ENCODE data around the gene CYTH1.

CYTH1 gene

GRCh38 chr17:78804777-78805176, 22.7 kb upstream of the CYTH1 start:
- no peak for DNase-seq

GRCh38 chr17:78803186-78803845, 21.2 kb upstream of the CYTH1 start:
- no peak for DNase-seq

GRCh38 chr17:78802459-78802858, 20.4 kb upstream of the CYTH1 start:
- no peak for DNase-seq

GRCh38 chr17:78802008-78802407, 19.9 kb upstream of the CYTH1 start:
- DNase-seq, result no peak

GRCh38 chr17:78800132-78800931, 18.3 kb upstream of the CYTH1 start:
- no peak for DNase-seq

GRCh38 chr17:78798695-78799559, 16.9 kb upstream of the CYTH1 start:
- no peak for DNase-seq

GRCh38 chr17:78797691-78798585, 15.9 kb upstream of the CYTH1 start:
- no peak for DNase-seq

- no peak for DNase-seq
Observed at GRCh38 chr17:78797213-78797612, 15.1 kb upstream of the CYTH1 start.

- no peak for DNase-seq
Observed at GRCh38 chr17:78796517-78796900, 14.4 kb upstream of the CYTH1 start.

GRCh38 chr17:78795861-78796516, 13.9 kb upstream of the CYTH1 start:
- DNase-seq, result no peak

- DNase-seq, result no peak
Observed at GRCh38 chr17:78794864-78795640, 13.0 kb upstream of the CYTH1 start.

- no peak for DNase-seq
Observed at GRCh38 chr17:78794399-78794798, 12.3 kb upstream of the CYTH1 start.

- no peak for DNase-seq
Observed at GRCh38 chr17:78793968-78794367, 11.9 kb upstream of the CYTH1 start.

GRCh38 chr17:78793415-78793814, 11.3 kb upstream of the CYTH1 start:
- DNase-seq, result no peak

GRCh38 chr17:78791840-78792709, 10.0 kb upstream of the CYTH1 start:
- no peak for DNase-seq

GRCh38 chr17:78790552-78790951, 8.5 kb upstream of the CYTH1 start:
- DNase-seq, result no peak

GRCh38 chr17:78789663-78790181, 7.6 kb upstream of the CYTH1 start:
- DNase-seq, result no peak

- DNase-seq, result no peak
Observed at GRCh38 chr17:78789149-78789662, 7.1 kb upstream of the CYTH1 start.

- no peak for DNase-seq
Observed at GRCh38 chr17:78788451-78788850, 6.4 kb upstream of the CYTH1 start.

- DNase-seq, result no peak
Observed at GRCh38 chr17:78787444-78787843, 5.4 kb upstream of the CYTH1 start.
